GM18907 (cell line): ENCODE results near the gene SMG6.

Source experiments
- ATAC-seq: cut with Tn5 transposase; IDR thresholded peaks from one replicate; pipeline ENCODE4 v1.9.1; 2021; ENCODE audit warnings: mild to moderate bottlenecking, moderate library complexity; ENCODE audit not compliant: unreplicated experiment

SMG6 gene

DNA sequence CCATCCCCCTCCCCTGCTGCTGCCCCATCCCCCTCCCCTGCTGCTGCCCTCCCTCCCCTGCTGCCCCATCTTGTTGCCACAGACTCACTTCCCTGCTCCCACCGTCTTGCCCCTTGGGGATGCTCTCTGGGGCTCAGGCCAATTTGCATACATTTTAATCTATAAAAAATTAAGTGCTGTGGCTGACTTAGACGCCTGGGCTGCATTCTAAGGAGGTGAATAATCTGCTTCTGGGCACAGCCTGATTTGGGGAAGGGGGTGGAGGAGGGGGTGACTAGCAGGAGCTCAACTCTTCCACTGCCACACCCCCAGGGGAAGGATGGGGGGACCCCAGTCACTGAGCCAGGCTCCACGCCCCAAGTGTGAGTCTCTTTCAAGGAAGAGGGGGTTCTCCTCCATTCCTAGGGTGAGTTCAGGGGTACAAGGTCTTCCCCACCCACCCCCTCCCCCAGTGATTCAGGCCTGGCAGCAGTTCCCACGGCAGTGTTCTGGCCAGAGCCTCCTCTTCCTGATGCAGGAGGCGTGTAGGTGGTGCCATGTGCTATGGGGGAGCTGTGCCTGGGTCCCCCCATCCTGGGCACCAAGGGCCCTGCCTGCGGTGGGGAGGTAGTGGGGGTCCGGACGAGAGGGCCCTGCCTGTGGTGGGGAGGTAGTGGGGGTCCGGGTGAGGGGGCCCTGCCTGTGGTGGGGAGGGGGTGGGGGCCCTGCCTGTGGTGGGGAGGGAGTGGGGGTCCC, 268.6 kb downstream of the SMG6 start:
- ATAC-seq = no peak

DNA sequence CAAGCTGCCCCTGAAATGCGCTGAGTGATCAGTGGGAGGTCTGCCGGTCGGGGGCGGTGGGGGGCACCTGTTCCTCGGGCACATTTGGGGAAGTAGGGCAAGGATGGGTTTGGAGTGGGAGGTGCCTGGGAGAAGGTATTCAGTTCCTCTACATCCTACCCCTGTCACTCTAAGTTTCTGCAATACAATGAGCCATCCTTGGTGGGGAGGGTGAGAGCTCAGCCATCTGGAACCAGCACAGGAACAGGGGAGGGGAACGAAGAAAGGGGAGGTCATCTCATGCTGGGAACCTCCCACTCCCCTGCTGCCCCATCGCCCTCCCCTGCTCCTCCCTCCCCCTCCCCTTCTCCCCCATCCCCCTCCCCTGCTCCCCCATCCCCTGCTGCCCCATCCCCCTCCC, 269.4 kb downstream of the SMG6 start:
- no peak for ATAC-seq

DNA sequence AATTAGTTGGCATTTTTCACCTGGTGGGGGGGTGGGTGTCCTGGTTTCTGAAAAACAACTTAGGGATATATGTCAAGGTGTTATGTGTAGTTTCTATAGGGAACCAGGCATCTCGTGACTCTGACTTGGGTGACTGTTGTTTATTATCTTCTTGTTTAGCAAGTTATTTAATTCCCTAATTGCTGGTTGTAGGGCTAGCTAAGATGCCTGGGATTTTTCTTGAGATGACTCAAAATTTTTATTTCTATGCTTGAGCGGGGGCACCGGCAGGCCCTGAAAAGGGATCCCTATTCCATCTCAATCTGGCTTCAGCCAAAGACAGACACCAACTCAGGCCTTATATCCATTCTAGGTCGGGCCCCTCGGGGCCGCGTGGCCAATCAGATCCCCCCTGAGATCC, 270.4 kb downstream of the SMG6 start:
- ATAC-seq = no peak

DNA sequence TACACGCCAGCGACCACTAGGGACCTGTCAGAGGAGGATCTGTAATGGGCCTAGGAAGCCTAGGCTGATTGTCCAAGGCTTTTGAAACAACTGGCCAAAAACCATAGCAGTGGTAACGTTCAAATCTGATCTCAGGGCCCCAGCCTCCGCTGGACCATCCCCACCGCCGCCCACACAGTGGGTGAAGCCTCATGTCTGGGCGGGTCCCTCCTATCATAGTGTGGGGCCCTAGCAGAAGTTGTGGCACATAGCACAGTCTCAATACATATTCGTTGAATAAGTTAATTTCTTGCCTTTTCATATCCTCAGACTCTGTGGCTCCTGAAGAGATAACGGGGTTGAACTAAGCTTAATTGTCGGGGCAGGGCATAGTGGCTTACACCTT, 272.8 kb downstream of the SMG6 start:
- no peak for ATAC-seq

DNA sequence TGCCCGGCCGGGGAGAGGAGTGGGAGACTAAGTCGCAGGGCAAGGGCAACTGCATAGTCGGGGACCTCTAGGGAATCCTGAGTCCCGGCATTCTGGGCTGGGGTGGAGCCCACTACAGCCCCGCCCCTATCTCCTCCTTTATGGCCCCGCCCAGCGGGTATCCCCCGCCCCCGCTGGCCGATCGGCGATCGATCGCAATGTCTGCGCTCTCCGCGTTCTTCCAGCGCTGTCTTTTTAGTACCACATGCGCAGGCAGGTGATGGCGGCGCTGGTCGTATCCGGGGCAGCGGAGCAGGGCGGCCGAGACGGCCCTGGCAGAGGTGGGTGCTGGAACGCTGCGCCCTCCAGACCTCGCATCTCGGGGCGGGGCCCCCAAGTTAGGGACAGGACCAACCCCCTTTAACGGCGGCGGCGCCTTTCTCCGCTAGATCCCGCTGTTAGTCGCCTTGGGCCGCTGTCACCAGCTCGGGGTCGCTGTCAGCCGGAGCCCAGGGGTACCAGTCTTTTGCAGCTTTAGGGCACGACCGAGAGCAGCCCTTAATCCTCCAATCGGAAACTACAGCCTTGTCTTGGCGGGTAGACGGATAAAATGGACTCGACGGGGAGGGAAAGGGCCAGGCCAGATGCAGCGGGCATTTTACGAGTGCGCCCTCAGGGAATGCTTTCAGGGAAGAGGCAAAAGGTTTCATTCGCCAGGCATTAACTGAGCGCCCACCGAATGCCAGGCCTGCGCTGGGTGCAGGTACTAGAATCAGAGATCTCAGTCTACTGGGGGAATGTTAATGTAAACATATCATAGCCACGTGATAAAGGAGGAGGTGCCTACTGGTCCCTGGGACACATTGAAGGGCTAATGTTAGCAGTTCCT, 273.4 kb downstream of the SMG6 start, which contains the start of gene DPH1:
TSS of gene DPH1 (plus strand) at position 243 of the 868 bp plus-strand sequence. CDS start at position 260, 17 bp downstream.
- peak; percentile 63 for ATAC-seq

DNA sequence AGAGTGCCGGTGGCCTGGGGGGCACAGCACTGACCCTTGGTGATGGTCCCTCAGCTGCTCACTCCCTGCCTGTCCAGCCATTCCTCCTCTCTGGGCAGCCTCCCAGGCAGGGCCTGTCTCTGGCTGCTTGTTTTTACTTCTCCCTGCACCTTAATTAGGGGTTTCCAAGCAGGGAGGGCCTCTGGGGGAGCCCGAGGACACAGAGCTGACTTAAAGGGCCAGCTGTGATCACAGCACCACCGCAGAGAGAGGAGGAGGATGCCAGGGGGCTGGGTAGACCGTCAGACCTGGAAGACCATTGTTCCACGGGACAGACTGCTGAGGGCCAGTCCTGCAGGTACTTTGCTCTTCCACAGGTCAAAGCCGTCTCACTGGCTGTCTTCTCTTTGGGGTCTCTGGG, 274.8 kb downstream of the SMG6 start:
- ATAC-seq = no peak

DNA sequence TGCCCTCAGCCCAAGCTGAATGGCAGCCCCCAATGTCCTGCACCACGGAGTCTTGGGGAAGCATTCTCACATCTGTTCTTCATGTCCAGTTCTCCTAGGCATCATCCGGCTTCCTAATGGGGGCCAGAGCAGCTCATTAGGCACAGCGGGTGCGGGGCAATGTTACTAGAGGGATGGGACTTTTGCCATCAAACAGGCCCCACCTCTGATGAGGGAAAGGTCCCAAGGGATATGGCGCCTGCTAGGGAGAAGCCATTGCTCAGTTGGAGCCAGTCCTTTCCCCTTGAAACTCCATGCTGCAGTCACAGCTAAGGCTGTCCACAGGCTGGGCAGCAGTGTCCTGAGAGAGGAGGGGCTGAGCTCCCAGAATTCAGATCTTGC, 275.4 kb downstream of the SMG6 start:
- ATAC-seq = no peak

DNA sequence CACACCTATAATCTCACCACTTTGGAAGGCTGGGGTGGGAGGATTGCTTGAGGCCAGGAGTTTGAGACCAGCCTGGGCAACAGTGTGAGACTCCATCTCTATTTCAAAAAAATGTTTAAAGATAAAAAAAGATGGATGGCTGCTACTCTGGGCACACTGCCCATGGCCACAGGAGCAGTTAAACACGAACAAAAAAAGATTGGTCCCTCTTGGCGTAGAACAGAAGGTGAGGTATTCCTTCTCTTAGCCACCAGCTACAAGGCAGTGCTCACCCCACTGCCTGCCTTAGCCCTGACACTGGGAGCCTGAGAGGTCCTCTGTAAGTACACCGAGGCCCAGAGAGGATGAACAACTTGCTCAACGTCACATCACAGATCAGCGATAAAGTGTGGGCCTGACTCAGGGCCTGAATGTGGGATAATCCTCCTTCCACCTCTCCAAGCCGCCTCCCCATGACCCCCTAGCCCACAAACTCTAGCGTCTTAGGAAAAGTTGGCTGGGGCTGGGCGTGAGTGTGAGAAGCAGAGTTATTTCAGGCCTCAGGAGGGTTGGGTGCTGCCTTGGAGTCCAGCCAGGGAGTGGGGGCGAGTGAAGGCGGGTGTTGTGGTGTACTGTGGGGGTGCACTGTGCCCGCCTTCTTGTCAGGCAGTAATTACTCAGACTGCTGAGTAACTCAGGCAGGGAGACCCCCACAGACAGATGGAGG, 275.9 kb downstream of the SMG6 start:
- no peak for ATAC-seq

DNA sequence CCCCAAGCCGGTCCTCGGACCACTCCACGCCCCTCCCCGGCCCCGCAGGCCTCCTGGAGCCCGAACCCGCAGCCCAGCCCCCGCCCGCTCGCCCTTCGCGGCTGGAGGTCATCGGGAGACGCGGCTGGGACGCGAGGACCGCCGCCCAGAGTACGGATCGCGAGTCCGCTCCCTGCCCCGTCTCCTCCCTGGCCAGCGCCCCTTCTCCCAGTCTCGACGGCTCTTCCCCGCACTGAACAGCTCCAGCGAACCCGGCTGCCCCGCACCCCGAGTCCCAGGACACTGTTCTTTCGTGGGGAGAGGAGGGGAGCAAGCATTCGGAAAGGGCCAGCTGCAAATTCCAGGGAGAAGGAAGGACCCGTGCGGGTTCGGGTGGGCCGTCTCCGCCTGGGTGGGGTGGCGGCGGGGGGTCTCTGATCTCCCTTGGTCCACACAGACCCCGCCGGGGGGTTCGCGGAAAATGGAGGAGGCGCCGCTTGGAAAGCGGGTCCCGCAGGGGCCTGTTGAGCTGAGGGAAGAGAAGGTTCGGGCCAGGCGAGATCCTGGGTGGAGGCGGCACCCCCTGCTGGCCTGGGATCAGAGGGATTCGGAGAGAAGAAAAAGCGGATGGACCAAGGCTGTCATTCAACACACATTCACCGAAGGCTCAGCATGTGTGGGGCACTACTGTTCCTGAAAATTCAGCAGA, 277.8 kb downstream of the SMG6 start:
- no peak for ATAC-seq

DNA sequence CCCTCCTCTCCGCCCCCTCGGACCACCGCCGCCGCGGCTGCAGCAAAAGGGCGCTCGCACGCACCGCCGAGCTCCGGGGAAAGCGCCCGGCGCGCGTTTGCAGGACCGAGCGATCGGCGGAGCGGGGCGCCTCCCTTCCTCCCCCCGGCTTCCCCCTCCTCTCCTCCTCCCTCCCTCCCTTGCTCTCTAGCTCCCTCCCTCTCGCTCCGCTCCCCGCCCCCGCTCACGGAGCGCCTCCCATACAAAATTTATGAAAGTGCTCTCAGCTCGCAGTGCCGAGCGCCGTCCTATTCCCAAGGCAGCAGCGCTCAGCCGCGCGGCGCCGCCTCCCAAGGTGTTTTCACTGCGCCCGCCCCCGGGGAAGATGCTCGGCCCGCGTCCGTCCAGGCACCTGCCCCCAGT, 278.4 kb downstream of the SMG6 start, which contains the start of gene RTN4RL1:
TSS of gene RTN4RL1 (minus strand) at position 115 of the 402 bp plus-strand sequence. CDS start 469 bp downstream, outside the sequence.
- no peak for ATAC-seq

DNA sequence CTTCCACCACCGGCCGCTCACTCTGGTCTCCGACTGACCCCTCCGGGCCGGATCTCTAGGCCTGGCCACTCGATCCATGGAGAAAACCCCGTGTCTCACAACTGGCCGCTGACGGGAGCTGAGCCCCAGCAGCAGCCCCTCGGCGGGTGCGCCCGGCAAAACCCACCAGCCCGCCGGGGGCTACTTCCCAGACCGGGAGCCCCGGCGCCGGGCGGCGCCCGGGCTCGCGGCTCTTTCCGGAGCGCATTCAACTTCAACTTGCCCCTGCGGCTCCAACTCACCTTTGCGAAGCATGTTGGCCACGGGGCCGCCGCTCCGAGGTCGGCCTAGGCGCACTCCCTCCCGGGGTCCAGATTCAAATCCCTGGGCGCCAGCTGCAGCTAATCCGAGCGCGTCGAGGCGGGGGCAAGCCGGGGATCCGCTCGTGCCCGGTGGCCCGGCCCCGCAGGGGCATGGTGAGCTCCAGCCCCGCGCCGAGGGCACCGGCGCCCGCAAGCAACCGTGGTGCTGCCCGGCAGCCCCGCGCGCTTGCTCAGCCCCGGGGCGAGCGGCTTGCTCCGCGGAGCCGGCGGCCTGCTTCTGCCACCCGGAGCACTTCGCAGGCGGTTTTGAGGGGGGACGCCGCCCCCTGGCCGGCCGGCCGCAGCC, 278.9 kb downstream of the SMG6 start:
- no peak for ATAC-seq

DNA sequence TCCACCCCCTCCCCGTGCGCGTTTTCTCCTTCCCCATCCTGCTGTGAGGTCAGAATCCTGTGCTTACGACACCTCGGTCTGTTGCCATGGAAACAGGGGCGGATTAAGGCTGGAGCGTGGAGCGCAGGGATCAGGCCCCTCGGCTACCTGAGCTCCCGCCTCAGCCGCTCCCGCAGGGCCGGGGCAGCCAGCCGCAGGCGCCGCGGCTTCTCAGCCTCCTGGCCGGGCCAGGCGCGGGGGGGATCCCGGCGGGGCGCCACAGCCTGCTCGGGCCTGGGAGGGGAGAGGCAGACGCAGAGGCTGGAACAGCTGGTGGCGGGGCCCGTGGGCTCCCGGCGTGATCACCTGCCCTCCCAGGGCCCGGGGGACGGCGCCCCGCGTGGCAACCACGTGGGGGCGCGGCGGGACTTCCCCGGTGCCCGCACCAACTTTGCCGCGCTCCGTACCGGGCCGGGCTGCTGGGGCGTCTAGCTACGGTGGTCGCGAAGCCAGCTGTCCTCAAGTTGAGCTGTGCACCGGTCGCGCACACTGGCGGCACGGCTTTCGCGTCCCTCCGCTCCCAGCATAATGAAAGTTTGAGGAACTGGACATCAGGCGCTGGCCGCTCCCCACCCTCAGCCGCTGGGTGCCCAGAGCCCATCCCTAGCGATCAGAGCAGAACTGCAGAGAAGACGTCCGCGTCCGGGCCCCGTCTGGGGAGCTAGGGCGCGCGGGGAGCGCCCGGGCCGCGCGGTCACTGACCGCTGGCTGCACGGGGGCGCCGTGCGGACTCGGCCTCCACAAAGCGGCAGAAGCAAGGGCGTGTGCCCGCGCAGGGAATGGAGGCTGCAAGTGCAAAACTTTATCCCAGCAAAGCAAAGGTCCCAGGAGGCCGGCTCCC, 279.7 kb downstream of the SMG6 start:
- ATAC-seq = no peak

DNA sequence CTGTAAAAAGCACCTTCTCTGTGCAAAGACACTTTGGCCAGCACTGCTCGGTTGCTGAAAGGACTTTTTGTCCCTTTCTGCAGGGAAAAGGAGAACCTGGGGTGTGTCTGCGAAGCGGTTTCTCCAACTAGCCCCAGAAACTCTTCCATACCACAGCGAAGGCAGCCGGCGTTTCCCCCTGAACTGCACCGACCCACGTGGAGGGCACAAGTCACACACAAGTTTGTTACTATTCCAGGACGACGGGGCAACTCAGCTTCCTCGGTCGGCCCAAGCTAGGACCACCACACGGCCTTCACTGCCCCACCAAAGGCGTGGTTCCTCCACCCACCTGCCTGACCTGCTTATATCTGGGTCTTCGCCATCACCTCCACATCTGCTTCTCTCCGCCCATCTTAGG, 280.3 kb downstream of the SMG6 start:
- ATAC-seq = no peak

DNA sequence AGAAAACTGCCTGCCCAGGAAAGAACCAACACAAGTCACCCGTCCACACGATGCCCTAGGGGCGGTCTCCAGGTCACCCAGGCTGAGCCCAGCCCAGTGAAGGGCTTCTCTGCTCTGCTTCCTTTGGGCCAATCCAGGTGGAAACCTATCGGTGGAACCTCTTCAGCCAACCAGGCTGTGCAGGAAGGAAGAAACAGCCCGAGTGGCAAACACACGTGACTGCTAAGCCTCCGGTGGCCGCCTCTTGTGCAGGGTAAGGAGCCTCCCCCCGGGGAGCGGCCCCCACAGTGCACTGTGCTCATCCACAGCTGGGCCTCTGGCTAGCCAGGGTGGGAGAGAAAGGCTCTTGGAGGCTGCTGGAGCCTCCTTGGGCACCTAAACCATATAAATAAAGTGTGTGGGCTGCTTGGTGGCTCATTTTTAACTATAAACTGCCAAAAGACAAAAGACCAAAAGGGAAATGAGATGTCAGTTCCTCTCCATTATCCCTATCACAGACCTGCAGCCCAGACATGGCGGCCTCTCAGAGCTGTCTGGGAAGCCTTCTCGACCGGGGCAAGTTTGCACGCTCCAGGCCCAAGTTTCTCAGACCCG, 280.8 kb downstream of the SMG6 start:
- ATAC-seq = no peak

DNA sequence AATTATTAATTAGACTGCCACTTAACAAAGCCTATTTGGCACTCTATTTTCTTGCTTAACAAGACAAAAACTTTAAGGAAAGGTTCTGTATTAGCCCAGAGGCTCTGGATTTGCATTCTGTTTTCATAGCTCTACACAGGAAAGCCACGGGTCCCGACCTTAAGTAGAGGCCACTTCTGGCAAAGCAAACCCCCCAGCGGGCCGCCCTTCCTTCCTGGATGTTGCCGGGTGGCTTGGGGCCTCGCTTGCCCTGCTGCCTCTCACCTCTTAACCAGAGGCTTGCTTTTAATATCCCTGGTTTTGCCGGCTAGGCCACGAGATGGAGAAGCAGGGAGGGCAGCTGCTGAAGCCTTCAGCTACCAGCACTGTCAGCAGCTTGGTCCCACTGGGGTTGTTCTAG, 282.9 kb downstream of the SMG6 start:
- ATAC-seq = no peak

DNA sequence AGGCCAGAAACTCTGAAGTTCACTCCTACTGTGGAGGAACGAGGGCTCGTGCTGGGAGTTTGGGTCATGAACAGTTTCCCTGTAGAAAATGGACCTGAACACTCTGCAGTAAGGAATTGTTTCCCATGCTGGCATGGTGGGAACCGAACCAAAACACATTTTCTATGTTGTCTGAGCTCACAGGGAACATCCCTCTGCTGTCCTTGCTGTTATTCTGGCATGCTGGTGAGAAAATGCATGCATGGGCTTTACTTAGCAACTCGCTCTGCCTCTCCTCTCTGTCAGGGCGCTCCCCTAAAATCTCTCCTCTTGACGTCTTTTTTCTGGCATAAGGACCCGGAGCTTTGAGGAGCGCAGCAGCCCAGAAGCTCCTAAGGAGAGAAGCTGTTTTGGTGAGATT, 283.9 kb downstream of the SMG6 start:
- no peak for ATAC-seq

DNA sequence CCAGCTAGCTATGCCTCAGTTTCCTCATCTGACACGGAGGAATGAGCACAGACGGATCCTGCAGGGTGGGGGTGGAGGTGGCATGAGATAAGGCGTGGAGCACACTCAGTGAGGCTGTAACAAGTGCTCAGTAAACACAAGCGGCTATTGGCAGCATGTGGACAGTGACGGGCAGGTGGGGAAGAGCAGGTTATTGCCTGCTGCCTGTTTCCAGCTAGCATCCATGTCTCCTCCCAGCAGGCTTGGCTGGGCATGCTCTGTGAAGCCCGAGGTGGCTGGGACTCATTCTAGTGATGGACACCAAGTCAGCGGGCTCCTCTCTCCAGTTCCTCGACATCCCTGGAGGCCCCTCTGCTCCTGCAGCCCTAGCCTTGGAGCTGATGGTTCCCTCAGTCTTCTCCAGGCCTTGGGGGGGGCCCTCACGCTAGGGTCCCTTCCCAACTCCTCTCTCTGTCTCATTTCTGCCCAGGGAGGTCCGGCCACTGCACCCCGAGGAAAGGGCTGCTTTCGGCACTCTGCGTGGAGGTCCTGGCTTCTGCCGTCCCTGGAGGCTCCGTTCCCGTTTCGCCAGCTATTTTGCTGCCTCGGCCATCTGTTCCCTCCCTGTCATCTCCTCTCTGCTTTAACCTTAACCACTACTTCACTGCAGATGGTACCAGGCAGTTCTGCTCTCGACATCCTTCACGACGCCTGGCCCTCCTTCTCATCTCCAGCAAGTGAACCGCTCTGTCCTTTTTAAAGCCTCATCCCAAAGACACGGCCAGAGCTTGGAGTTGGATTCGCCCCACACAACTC, 284.7 kb downstream of the SMG6 start:
- no peak for ATAC-seq

DNA sequence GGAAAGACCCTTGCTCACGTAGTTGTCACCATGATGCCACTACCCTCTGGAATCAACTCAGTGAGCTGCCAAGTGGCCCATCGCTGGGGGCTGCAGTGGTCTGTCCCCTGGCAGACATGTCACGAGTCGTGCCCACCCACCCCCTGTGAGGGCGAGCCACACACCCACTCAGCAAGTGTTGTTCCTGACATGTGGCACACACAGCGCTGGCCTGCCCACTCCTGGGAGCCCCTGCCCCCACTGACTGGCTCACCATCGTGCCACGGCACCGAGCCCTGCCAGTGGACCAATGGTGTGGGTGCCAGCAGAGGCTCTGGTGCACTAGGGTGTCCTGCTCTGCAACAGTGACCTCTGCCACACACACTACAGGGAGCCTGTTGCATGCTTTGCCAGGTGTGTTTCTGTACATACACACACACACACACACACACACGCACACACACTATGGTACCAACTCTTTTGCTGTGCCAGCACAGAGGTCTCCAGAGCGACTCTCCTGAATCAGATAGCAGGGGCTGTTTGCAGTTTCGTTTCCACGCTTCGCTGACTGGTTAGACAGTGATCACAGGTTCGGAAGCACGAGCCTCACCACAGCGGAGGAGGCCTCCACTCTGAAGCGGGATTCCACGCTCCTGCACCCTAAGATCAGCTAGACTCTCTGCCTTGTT, 286.2 kb downstream of the SMG6 start:
- ATAC-seq = no peak
